Measurements from ENCODE around the gene MCCD1.

The MCCD1 gene

GRCh38 chr6:31572041-31572911 lies 43.5 kb downstream of the MCCD1 start, which contains the start of gene LTA:
LTA (plus strand) TSS chr6:31572289; CDS start chr6:31572743, 454 bp downstream.
- peak; percentile 90 for DNase-seq (ENCODE audit: low spot score)

GRCh38 chr6:31573239-31574105 lies 44.7 kb downstream of the MCCD1 start:
- no peak for DNase-seq (ENCODE audit: low spot score)

GRCh38 chr6:31574106-31575061 lies 45.6 kb downstream of the MCCD1 start:
- DNase-seq (ENCODE audit: low spot score) = no peak

DNA sequence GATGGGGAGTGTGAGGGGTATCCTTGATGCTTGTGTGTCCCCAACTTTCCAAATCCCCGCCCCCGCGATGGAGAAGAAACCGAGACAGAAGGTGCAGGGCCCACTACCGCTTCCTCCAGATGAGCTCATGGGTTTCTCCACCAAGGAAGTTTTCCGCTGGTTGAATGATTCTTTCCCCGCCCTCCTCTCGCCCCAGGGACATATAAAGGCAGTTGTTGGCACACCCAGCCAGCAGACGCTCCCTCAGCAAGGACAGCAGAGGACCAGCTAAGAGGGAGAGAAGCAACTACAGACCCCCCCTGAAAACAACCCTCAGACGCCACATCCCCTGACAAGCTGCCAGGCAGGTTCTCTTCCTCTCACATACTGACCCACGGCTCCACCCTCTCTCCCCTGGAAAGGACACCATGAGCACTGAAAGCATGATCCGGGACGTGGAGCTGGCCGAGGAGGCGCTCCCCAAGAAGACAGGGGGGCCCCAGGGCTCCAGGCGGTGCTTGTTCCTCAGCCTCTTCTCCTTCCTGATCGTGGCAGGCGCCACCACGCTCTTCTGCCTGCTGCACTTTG lies 46.7 kb downstream of the MCCD1 start, which contains the start of gene TNF:
Gene TNF, plus strand, starts transcription at position 231 of the 567 bp plus-strand sequence. Its CDS starts 177 bp downstream, at position 408.
- DNase-seq (ENCODE audit: low spot score) = peak; percentile 91

- no peak for DNase-seq (ENCODE audit: low spot score)
Measured at GRCh38 chr6:31575952-31576685, 47.4 kb downstream of the MCCD1 start.

GRCh38 chr6:31576897-31577578 lies 48.3 kb downstream of the MCCD1 start:
- peak; percentile 49 for DNase-seq (ENCODE audit: low spot score)

GRCh38 chr6:31577579-31577966 lies 48.8 kb downstream of the MCCD1 start:
- DNase-seq (ENCODE audit: low spot score) = no peak

- no peak for DNase-seq (ENCODE audit: low spot score)
Measured at GRCh38 chr6:31578184-31579118, 49.7 kb downstream of the MCCD1 start.

GRCh38 chr6:31579119-31579505 lies 50.4 kb downstream of the MCCD1 start:
- no peak for DNase-seq (ENCODE audit: low spot score)

Measured in CD4-positive, alpha-beta T cell treated with Interleukin-15 for 4 hours (primary cell).